ENCODE data around the gene SLC28A3. TPM values are rescaled to one million over a fixed set of nuclear protein-coding genes. Genes with fewer than 3 reads are reported as not detected.

SLC28A3 gene
- total and polyA plus RNA-seq, 2 of the 8 experiments (the other 6 are each of a cell fraction or from before 2014, with no cell fraction given): 0.02 TPM; not detected in 1

GRCh38 chr9:84241817-84242373, 98.7 kb downstream of the SLC28A3 start:
- Histone ChIP-seq H3K9ac (replicated peaks in 1 of 4; ENCODE audit: extremely low read depth in 1 of 4, low read depth in 3 of 4, low read length in 3 of 4) (no peak overlapping the region), H3K56ac (replicated peaks; ENCODE audit: insufficient read length, low read depth, low read length) (no peak overlapping the region), H3K36me3 (ENCODE audit: control insufficient read depth in 2 of 4, insufficient read depth in 4 of 4, low read length in 3 of 4) (peaks cover 0 to 5% (median 2%) of the 10 kb centered on the region in 4 experiments; a peak in 2 of 8 replicates), H2AFZ (ENCODE audit: low read length) (peak overlapping the region; percentile 66; the same call in 1 of the 2 replicates), H3K23me2 (ENCODE audit: low read depth, low read length) (no peaks in the 10 kb centered on the region; the same call in 1 of the 2 replicates), H3K4ac (replicated peaks; ENCODE audit: insufficient read length, low read depth, low read length) (no peak overlapping the region), H4K91ac (replicated peaks; ENCODE audit: insufficient read length, low read length) (no peak overlapping the region), H2BK5ac (ENCODE audit: low read depth, low read length) (no peak overlapping the region), H3K18ac (ENCODE audit: extremely low read depth, low read length) (no peak overlapping the region), H3K27ac (ENCODE audit: low read depth, low read length) (no peak overlapping the region), H2BK15ac (ENCODE audit: low read length) (no peak overlapping the region; the same call in 1 of the 2 replicates), H3K27me3 (replicated peaks in 1 of 4; ENCODE audit: control insufficient read depth in 3 of 4, extremely low read depth in 1 of 4, insufficient read depth in 3 of 4, low read length in 3 of 4) (no peaks in the 10 kb centered on the region), H2AK5ac (ENCODE audit: low read depth, low read length) (no peak overlapping the region), H3K4me3 (ENCODE audit: extremely low read depth in 1 of 4, insufficient read depth in 2 of 4, low read depth in 3 of 4, low read length in 4 of 4) (no peak overlapping the region), H3K9me3 (ENCODE audit: insufficient read depth in 2 of 2, low read depth in 1 of 2, low read length in 1 of 2) (peaks cover 9 to 12% of the 10 kb centered on the region in 2 experiments; a peak in 3 of 4 replicates), H3K23ac (ENCODE audit: insufficient read length) (no peak overlapping the region), H4K8ac (ENCODE audit: extremely low read depth, insufficient read depth, low read length) (no peak overlapping the region), H2BK12ac (ENCODE audit: low read depth, low read length) (no peak overlapping the region), H3K79me2 (ENCODE audit: control insufficient read depth in 1 of 2, insufficient read depth in 2 of 2, low read length in 2 of 2) (no peaks in the 10 kb centered on the region), H3K14ac (ENCODE audit: insufficient read length) (no peak overlapping the region), H3K79me1 (ENCODE audit: low read depth, low read length) (no peaks in the 10 kb centered on the region), H3K4me1 (replicated peaks in 1 of 4; ENCODE audit: control insufficient read depth in 3 of 4, insufficient read depth in 4 of 4, low read length in 3 of 4) (no peaks in the 10 kb centered on the region), H4K20me1 (replicated peaks in 1 of 2; ENCODE audit: control insufficient read depth in 1 of 2, insufficient read depth in 2 of 2, low read length in 2 of 2) (no peaks in the 10 kb centered on the region), H3K4me2 (ENCODE audit: insufficient read depth in 1 of 2, low read depth in 2 of 2, low read length in 2 of 2) (no peak overlapping the region), H2BK20ac (ENCODE audit: low read length) (no peak overlapping the region), H2BK120ac (replicated peaks; ENCODE audit: low read depth, low read length) (no peak overlapping the region), H4K5ac (ENCODE audit: insufficient read length, low read depth, low read length) (no peak overlapping the region)
- DNase-seq (ENCODE audit: low read depth in 1 of 2, low spot score in 2 of 2): no peak
- ChIA-PET CTCF (ENCODE audit: partially characterized antibody) (interaction anchor here (1.6 to 2.7 kb wide), 3 partner anchors 11 to 52 kb away, joined by 5 to 8 read pairs (median 6); no protein-coding TSS in a partner anchor), POLR2A (ENCODE audit: partially characterized antibody) (no interaction called here)
- TF ChIP-seq RFX5 (IDR thresholded peaks at IDR 0.05; ENCODE audit: borderline replicate concordance, low read depth, low read length) (no peak), ZNF274 (IDR thresholded peaks at IDR 0.05; ENCODE audit: borderline replicate concordance, extremely low read depth, low read length) (no peak), CHD2 (IDR thresholded peaks at IDR 0.05; ENCODE audit: low read length) (no peak), USF2 (IDR thresholded peaks at IDR 0.05; ENCODE audit: low read length) (no peak)
- FAIRE-seq: no peak
- WGBS, 2 experiments (ENCODE audit: extremely low coverage in 1 of 2, insufficient coverage in 1 of 2, insufficient read length in 1 of 2, insufficient replicate concordance in 2 of 2, low coverage in 1 of 2, low lambda C conversion rate in 2 of 2, missing lambda C conversion rate in 1 of 2): 90% methylated on average over 5 of the region's 5 CpGs; no CpG with 5 or more reads in 1 of the 2 experiments
